Sigmoid colon (tissue), 7 donors: ENCODE results near the gene REC8. TPM values are rescaled to one million over a fixed set of nuclear protein-coding genes. Genes with fewer than 3 reads are reported as not detected.

Experiments used
- DNase-seq: peaks from one replicate; pipeline ENCODE4 v3.0.0-alpha.2; 2019
- H3K27ac ChIP-seq, 4 donors: fragments of 200-600 bp; sonication (generic); one replicate each; pipeline ENCODE4 v1.5.1; 2016 to 2019; ENCODE audit warnings: mild to moderate bottlenecking in 1 of 4
- H3K27me3 ChIP-seq, 3 donors: fragments of 200-600 bp; sonication (generic); one replicate each; pipeline ENCODE4 v1.5.1; 2019; ENCODE audit warnings: mild to moderate bottlenecking in 1 of 3
- H3K36me3 ChIP-seq, 4 donors: fragments of 200-600 bp; sonication (generic); one replicate each; pipeline ENCODE4 v1.5.1; 2016 to 2019
- H3K4me1 ChIP-seq, 4 donors: fragments of 200-600 bp; sonication (generic); one replicate each; pipeline ENCODE4 v1.5.1; 2017 to 2019
- H3K4me3 ChIP-seq, 4 donors: fragments of 200-600 bp; sonication (generic); one replicate each; pipeline ENCODE4 v1.5.1; 2017 to 2019; ENCODE audit warnings: mild to moderate bottlenecking in 2 of 4, moderate library complexity in 1 of 4
- H3K9me3 ChIP-seq, 4 donors: fragments of 200-600 bp in 3 of 4; sonication (generic) in 3 of 4; one replicate each; pipeline versions ENCODE4 v1.5.1 to v1.6.1; 2013 to 2019
- EP300 ChIP-seq, 4 donors: sonication (generic); formaldehyde crosslinking; IDR thresholded peaks; one replicate each; pipeline ENCODE4 v1.6.1; 2017; ENCODE audit warnings: antibody characterized with exemption in 4 of 4
- POLR2A ChIP-seq, 2 donors: fragments of 450-650 bp; IDR thresholded peaks; one replicate each; pipeline ENCODE4 v1.6.1; 2016; ENCODE audit warnings: antibody characterized with exemption in 2 of 2, mild to moderate bottlenecking in 2 of 2, moderate library complexity in 2 of 2
- POLR2AphosphoS5 ChIP-seq, 4 donors: sonication (generic); formaldehyde crosslinking; IDR thresholded peaks; one replicate each; pipeline ENCODE4 v1.6.1; 2017; ENCODE audit warnings: antibody characterized with exemption in 4 of 4
- WGBS, 2 donors: extraction: QIAGEN DNeasy Blood & Tissue Kit; methylation state at CpG; one replicate each; pipeline ENCODE4 v1.1.7; 2013; 5-methylcytosine and 5-hydroxymethylcytosine counted together
- intact Hi-C: fragments of 100-400 bp; cut with DNase I; formaldehyde crosslinking; loops from one replicate; pipeline ENCODE4 v1.15.1; 2023
- polyA plus RNA-seq, 3 donors: library from polyadenylated mRNA; stranded (reverse); fragments of 200-250 nt; gene quantifications; one replicate each; pipeline ENCODE4 v1.2.3, GENCODE V29; 2013
- total RNA-seq, 4 donors: library from RNA; depleted of rRNA; stranded (reverse); fragments of >200 nt; gene quantifications; one replicate each; pipeline ENCODE4 v1.1.0, GENCODE V29; 2016
- TF ChIP-seq, protein P1 (sequence below), 4 experiments: fragments of 450-650 bp in 3 of 4; fragments of 200-600 bp in 1 of 4; IDR thresholded peaks; one replicate each; pipeline ENCODE4 v1.5.1; 2016 to 2019; ENCODE audit warnings: antibody characterized with exemption in 4 of 4, mild to moderate bottlenecking in 3 of 4, moderate library complexity in 2 of 4
- donor health status: healthy with polysubstance abuse.
- donor health status: Bipolar disorder and iron deficiency.
- donor health status: healthy.

REC8 gene
- total and polyA plus RNA-seq, 7 donors, result 1.8 to 24.1 (median 6.4) TPM

DNA sequence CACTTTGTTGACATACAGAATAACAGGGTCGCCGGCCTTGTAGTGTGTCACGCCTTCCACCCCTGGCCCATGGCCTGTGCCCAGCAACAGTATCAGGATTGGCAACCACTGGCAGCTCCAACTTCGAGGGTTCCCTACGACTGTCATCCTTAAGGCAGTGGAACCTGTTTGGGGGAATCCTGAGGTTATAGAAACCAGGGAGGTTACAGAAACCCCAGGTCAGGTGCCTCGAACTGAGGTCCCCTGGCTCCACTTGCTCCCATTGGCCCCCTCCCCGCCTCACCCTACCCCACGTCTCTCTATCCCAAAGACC, 22.9 kb downstream of the REC8 start:
- Histone ChIP-seq H3K4me3 (peak overlapping the region; percentile 66 to 91 (median 84)), H3K27me3 (no peaks in the 10 kb centered on the region), H3K27ac (peak overlapping the region; percentile 86 to 98 (median 96)), H3K4me1 (peaks cover 0 to 31% (median 26%) of the 10 kb centered on the region in 4 donors), H3K36me3 (peaks cover 0 to 31% (median 16%) of the 10 kb centered on the region in 4 donors), H3K9me3 (no peaks in the 10 kb centered on the region)
- intact Hi-C loops, result loop anchor here (2.0 kb wide), 1 partner anchor 18 kb away; the partner anchor contains the start of gene CHMP4A
- TF ChIP-seq POLR2A (IDR thresholded peaks at IDR 0.05), result no peak
- TF ChIP-seq, protein P1, sequence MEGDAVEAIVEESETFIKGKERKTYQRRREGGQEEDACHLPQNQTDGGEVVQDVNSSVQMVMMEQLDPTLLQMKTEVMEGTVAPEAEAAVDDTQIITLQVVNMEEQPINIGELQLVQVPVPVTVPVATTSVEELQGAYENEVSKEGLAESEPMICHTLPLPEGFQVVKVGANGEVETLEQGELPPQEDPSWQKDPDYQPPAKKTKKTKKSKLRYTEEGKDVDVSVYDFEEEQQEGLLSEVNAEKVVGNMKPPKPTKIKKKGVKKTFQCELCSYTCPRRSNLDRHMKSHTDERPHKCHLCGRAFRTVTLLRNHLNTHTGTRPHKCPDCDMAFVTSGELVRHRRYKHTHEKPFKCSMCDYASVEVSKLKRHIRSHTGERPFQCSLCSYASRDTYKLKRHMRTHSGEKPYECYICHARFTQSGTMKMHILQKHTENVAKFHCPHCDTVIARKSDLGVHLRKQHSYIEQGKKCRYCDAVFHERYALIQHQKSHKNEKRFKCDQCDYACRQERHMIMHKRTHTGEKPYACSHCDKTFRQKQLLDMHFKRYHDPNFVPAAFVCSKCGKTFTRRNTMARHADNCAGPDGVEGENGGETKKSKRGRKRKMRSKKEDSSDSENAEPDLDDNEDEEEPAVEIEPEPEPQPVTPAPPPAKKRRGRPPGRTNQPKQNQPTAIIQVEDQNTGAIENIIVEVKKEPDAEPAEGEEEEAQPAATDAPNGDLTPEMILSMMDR (IDR thresholded peaks at IDR 0.05), result no peak
- no peak for TF ChIP-seq POLR2AphosphoS5 (IDR thresholded peaks at IDR 0.05)
- no peak for TF ChIP-seq EP300 (IDR thresholded peaks at IDR 0.05)
- no peak for DNase-seq
- 42 to 56% methylated on average over 8 of the region's 8 CpGs for WGBS, 2 donors

DNA sequence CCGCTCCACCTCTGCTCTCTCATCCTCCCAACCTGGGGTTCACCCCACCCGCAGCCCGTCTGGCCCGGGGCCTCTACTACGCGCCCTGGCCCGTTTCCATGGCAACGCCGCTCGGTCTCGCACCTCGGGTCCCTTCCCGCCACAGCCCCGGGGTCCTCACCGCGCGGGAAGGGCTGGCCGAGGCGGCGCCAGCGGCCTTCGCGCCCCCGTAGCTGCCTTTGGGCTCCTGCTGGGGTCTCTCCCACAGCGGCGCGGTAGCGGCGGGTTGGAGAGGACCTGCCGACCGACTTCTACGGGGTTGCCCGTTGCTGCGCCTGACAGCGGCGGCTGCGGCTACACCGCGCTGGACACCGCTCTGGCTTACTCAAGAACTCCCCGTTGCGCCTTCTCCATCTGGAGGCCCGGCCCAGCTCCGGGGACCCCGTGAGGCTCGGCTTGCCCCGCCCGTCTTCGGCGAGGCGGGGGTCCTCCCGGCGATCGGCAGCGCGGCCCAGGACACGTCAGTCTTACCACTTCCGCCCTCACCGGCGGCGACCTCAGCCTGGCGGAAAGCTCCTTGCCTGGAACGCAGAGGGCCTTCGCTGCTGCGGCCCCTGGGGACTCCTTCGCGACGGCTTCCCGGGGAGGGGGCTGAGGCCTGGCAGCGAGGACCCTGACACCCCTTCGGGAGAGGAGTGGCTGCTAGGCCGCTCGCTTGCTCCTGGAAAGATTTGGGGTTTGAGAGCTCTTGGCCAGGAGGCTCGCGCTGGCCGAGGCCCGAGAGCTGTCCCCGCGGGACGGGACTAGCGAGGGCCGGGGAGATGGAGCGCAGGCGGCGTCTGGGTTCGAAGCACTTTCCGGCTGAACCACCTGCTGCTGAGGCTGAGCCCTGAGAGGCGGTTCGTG, 23.5 kb downstream of the REC8 start, which contains the start of gene TM9SF1:
Gene TM9SF1, minus strand, starts transcription at position 256 of the 885 bp plus-strand sequence. CDS start 422 bp downstream, outside the sequence.
- H3K4me1 ChIP-seq, result peaks cover 0 to 31% (median 26%) of the 10 kb centered on the region in 4 donors
- TF ChIP-seq POLR2A (IDR thresholded peaks at IDR 0.05) (peak; percentile 51 to 57), EP300 (IDR thresholded peaks at IDR 0.05) (no peak), POLR2AphosphoS5 (IDR thresholded peaks at IDR 0.05) (peak; percentile 85 to 93 (median 90))
- TF ChIP-seq, protein P1 (IDR thresholded peaks at IDR 0.05), result no peak
- intact Hi-C loops, result loop anchor here (2.0 kb wide), 1 partner anchor 17 kb away; the partner anchor contains the start of gene CHMP4A

DNA sequence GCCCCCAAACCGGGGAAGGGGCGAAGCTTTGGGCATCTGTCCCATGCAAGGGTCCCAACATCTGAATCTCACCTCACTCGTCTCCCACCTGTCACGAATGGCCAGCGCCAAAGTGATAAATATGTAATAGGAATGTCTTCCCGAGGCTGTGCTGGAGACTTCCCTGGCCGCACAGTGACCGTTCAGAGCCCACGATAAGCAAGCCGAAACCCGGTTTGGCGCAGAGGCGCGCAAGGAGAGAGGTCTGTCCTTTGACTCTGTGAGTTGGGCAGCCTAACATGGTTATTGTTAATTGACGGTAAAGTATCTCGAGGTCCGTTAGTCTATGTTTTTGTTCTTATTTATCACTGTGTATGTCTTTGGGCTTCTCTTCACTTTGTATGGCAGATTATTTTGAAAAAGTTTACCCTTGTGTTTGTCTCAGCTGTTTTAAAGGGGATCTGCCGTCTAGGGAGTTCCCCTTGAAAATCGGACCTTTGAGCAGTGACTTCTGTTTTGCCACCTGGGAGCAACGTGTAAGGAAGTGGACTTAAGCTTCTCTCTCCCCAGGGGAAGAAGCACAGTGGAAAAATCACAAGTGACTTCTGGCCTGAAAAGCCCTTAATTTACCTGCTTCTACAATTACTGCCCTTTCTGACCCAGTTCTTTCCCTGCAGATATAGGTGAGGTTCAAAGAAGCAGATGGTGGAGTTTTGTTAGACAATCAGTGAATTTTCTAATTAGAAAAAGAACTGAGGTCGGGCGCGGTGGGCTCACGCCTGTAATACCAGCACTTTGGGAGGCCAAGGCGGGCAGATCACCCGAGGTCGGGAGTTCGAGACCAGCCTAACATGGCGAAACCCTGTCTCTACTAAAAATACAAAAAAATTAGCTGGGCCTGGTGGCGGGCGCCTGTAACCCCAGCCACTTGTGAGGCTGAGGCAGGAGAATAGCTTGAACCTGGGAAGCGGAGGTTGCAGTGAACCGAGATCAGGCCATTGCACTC, 24.5 kb downstream of the REC8 start:
- Histone ChIP-seq H3K36me3 (peaks cover 0 to 31% (median 18%) of the 10 kb centered on the region in 4 donors), H3K4me1 (peaks cover 0 to 31% (median 26%) of the 10 kb centered on the region in 4 donors), H3K27me3 (no peaks in the 10 kb centered on the region), H3K9me3 (no peaks in the 10 kb centered on the region), H3K27ac (peak overlapping the region; percentile 86 to 98 (median 96)), H3K4me3 (peak overlapping the region; percentile 66 to 91 (median 84))
- intact Hi-C loops, result no loop called here
- no peak for DNase-seq
- TF ChIP-seq POLR2A (IDR thresholded peaks at IDR 0.05) (no peak), EP300 (IDR thresholded peaks at IDR 0.05) (no peak), POLR2AphosphoS5 (IDR thresholded peaks at IDR 0.05) (no peak)
- TF ChIP-seq, protein P1 (IDR thresholded peaks at IDR 0.05), result no peak
- WGBS, 2 donors, result 34 to 35% methylated on average over 33 of the region's 33 CpGs

More for the DNA sequence above, 23.5 kb downstream of the REC8 start, which contains the start of gene TM9SF1:
- DNase-seq, result peak; percentile 94
- 0% methylated on average over 89 of the region's 89 CpGs for WGBS, 2 donors
- Histone ChIP-seq H3K9me3 (no peaks in the 10 kb centered on the region), H3K27ac (peak within 1 kb of the TSS; percentile 86 to 98 (median 96)), H3K27me3 (no peaks in the 10 kb centered on the region), H3K36me3 (peaks cover 0 to 32% (median 16%) of the 10 kb centered on the region in 4 donors), H3K4me3 (peak within 1 kb of the TSS; percentile 66 to 91 (median 84))

DNA sequence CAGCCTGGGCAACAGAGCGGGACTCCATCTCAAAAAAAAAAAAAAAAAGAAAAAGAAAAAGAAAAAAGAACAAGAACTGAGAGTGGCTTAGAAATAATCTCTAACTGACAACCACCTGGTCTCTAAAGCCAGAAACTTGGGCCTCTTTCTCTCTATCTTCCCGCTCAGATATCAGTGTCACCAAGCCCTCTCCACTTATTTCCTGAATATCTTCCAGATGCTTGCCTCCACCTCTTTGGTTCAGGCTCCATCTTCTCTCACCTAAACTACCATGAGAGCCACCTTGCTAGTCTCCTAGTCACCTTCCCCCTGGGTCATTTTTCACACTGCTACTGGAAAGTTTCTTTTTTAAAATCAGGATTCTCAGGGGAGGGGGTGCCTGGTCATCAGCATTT, 25.2 kb downstream of the REC8 start:
- intact Hi-C loops, result no loop called here

More for the DNA sequence above, 25.2 kb downstream of the REC8 start:
- no peak overlapping the region for H3K4me3 ChIP-seq
- H3K27ac ChIP-seq, result no peak overlapping the region
- H3K9me3 ChIP-seq, result no peaks in the 10 kb centered on the region
- DNase-seq, result no peak
- no peaks in the 10 kb centered on the region for H3K27me3 ChIP-seq
- no peak for TF ChIP-seq EP300 (IDR thresholded peaks at IDR 0.05)
- TF ChIP-seq, protein P1 (IDR thresholded peaks at IDR 0.05), result no peak
- no peak for TF ChIP-seq POLR2AphosphoS5 (IDR thresholded peaks at IDR 0.05)
- no peak for TF ChIP-seq POLR2A (IDR thresholded peaks at IDR 0.05)
- 78 to 94% methylated on average over 2 of the region's 2 CpGs for WGBS, 2 donors
- H3K36me3 ChIP-seq, result peaks cover 0 to 29% (median 15%) of the 10 kb centered on the region in 4 donors
- peaks cover 0 to 31% (median 26%) of the 10 kb centered on the region in 4 donors for H3K4me1 ChIP-seq
